KMS-11 (cell line): ENCODE results near the gene CC2D2A.

Experiments
- H2AFZ ChIP-seq: fragments of 200-600 bp; sonication (generic); 2 replicates; pipeline ENCODE4 v1.6.1; 2016; ENCODE audit warnings: antibody characterized with exemption, mixed run types, low read depth
- H3K27ac ChIP-seq: fragments of 200-600 bp; sonication (generic); 2 replicates; pipeline ENCODE4 v1.6.1; 2016; ENCODE audit warnings: mild to moderate bottlenecking, mixed run types
- H3K27me3 ChIP-seq: fragments of 200-600 bp; sonication (generic); 2 replicates; pipeline ENCODE4 v1.6.1; 2017; ENCODE audit warnings: mild to moderate bottlenecking, low read depth, mixed run types, moderate library complexity; ENCODE audit not compliant: insufficient read depth
- H3K36me3 ChIP-seq: fragments of 200-600 bp; sonication (generic); 2 replicates; pipeline ENCODE4 v1.6.1; 2017; ENCODE audit warnings: mild to moderate bottlenecking, mixed run types; ENCODE audit not compliant: insufficient read depth
- H3K4me1 ChIP-seq: fragments of 200-600 bp; sonication (generic); 2 replicates; pipeline ENCODE4 v1.6.1; 2016; ENCODE audit warnings: mild to moderate bottlenecking, low read depth, mixed run types; ENCODE audit not compliant: poor library complexity, severe bottlenecking
- H3K4me2 ChIP-seq: fragments of 200-600 bp; sonication (generic); 2 replicates; pipeline ENCODE4 v1.7.0; 2016; ENCODE audit warnings: mild to moderate bottlenecking, mixed run types
- H3K4me3 ChIP-seq: fragments of 200-600 bp; sonication (generic); IDR thresholded peaks from 2 replicates; pipeline ENCODE4 v1.6.1; 2017; ENCODE audit warnings: low read depth, low read length, mixed read lengths; ENCODE audit not compliant: insufficient read depth
- H3K79me2 ChIP-seq: fragments of 200-600 bp; sonication (generic); 2 replicates; pipeline ENCODE4 v1.6.1; 2016; ENCODE audit warnings: low read depth, mixed run types; ENCODE audit not compliant: insufficient read depth
- H3K9ac ChIP-seq: fragments of 200-600 bp; sonication (generic); 2 replicates; pipeline ENCODE4 v1.6.1; 2016; ENCODE audit warnings: mild to moderate bottlenecking, mixed run types
- H4K20me1 ChIP-seq: fragments of 200-600 bp; sonication (generic); 2 replicates; pipeline ENCODE4 v1.6.1; 2016; ENCODE audit warnings: mild to moderate bottlenecking, mixed run types; ENCODE audit not compliant: insufficient read depth
- TF ChIP-seq, protein P1 (sequence below): fragments of 200-600 bp; sonication (generic); conservative IDR thresholded peaks from 2 replicates; pipeline ENCODE4 v1.6.1; 2017; ENCODE audit warnings: low read depth, mild to moderate bottlenecking, antibody characterized with exemption, low read length, moderate library complexity, mixed read lengths

The CC2D2A gene

DNA sequence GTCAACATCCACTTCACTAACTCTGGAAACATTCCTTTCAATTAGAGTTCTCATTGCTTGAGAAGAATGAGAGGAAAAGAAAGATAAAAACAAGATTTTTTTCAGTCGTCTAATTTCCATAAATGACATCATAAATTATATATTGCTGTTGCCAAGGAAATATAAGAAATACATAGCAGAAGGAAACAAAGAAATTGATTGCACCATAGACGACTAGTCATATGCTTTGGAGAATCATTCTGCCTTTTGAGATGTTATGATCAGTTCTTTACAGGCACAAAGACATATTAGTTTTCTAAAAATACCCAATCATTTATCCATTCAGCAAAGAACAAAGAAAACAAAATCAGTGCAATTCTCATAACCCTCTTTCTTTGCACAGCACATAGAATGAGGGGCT lies 42.5 kb upstream of the CC2D2A start:
- Histone ChIP-seq H3K4me2 (no peak overlapping the region), H3K27me3 (no peaks in the 10 kb centered on the region), H3K4me3 (no peak overlapping the region), H3K4me1 (no peaks in the 10 kb centered on the region), H3K36me3 (no peaks in the 10 kb centered on the region), H3K27ac (no peak overlapping the region), H3K79me2 (no peaks in the 10 kb centered on the region), H2AFZ (no peak overlapping the region), H3K9ac (no peak overlapping the region), H4K20me1 (no peaks in the 10 kb centered on the region)
- TF ChIP-seq, protein P1, sequence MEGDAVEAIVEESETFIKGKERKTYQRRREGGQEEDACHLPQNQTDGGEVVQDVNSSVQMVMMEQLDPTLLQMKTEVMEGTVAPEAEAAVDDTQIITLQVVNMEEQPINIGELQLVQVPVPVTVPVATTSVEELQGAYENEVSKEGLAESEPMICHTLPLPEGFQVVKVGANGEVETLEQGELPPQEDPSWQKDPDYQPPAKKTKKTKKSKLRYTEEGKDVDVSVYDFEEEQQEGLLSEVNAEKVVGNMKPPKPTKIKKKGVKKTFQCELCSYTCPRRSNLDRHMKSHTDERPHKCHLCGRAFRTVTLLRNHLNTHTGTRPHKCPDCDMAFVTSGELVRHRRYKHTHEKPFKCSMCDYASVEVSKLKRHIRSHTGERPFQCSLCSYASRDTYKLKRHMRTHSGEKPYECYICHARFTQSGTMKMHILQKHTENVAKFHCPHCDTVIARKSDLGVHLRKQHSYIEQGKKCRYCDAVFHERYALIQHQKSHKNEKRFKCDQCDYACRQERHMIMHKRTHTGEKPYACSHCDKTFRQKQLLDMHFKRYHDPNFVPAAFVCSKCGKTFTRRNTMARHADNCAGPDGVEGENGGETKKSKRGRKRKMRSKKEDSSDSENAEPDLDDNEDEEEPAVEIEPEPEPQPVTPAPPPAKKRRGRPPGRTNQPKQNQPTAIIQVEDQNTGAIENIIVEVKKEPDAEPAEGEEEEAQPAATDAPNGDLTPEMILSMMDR: no peak

DNA sequence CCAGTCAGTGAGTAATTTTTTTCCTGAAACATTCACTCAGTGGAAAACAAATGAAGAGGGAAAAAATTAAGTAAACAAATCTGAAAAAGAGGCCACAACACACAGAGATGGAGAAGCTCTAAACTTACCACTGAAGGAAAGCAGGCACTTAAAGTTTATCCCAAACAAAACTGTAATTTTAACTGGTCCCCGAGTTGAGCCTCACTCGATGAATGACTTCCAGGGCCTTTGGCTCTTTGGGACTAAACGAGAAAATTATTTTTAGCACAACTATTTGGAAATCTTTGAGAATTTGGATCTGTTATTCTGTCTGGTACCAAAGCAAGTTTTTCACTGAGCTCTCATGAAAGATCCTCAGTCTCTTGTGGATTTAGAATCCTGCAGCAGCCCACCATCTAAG lies 42.0 kb upstream of the CC2D2A start, which contains the start of gene C1QTNF7:
Gene C1QTNF7 (plus strand): TSS at position 333 of the 400 bp plus-strand sequence. CDS start 7,711 bp downstream, outside the sequence.
- Histone ChIP-seq H3K4me2 (no peak within 1 kb of the TSS), H3K79me2 (no peaks in the 10 kb centered on the region), H4K20me1 (no peaks in the 10 kb centered on the region), H3K36me3 (no peaks in the 10 kb centered on the region), H2AFZ (no peak within 1 kb of the TSS), H3K27me3 (no peaks in the 10 kb centered on the region), H3K9ac (no peak within 1 kb of the TSS), H3K4me3 (no peak within 1 kb of the TSS), H3K4me1 (no peaks in the 10 kb centered on the region), H3K27ac (no peak within 1 kb of the TSS)
- TF ChIP-seq, protein P1: no peak

DNA sequence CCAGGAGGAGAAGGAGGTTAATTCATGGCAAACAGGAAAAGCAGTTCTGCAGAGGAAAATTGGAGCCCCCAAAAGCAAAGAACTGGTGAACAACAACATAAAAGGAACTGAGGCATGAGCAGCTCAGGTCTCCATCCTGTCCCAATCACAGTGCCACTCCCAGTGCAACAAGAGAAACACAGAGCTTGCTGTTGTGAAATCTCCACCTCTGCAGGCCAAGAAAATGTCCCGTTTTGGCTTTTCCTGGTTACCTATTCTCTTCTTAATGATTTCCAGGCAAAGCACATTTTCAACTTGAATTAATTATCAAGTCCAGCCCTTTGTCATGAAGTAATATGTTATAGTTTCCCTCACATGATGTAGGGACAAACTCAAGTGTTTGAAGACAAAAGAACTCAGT lies 41.1 kb upstream of the CC2D2A start:
- Histone ChIP-seq H3K36me3 (no peaks in the 10 kb centered on the region), H3K4me2 (no peak overlapping the region), H3K4me3 (no peak overlapping the region), H3K27me3 (no peaks in the 10 kb centered on the region), H3K27ac (no peak overlapping the region), H3K9ac (no peak overlapping the region), H4K20me1 (no peaks in the 10 kb centered on the region), H2AFZ (no peak overlapping the region), H3K79me2 (no peaks in the 10 kb centered on the region), H3K4me1 (no peaks in the 10 kb centered on the region)
- TF ChIP-seq, protein P1: no peak

DNA sequence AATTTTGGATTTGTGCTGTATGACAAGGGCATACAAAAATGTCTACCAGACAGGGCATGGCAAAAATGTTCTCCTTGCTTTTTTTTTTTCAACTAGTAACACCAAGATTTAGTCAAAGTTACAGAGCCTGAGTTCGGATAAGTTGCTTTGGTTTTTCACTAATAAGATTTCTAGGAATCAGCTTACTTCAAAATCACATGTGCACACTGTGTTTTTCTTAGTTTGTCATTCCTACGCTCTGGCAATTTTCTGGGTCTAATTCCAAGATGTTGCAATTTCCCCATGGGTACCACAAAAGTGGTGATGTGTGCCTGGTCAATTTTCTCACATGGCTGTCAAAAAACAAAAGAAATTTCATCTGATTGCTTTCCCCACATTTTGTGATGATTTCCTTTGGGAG lies 35.6 kb upstream of the CC2D2A start:
- H3K27ac ChIP-seq: no peak overlapping the region
- H3K9ac ChIP-seq: no peak overlapping the region
- no peak overlapping the region for H3K4me2 ChIP-seq
- H3K79me2 ChIP-seq: no peaks in the 10 kb centered on the region
- TF ChIP-seq, protein P1: no peak
- H3K4me3 ChIP-seq: no peak overlapping the region
- no peaks in the 10 kb centered on the region for H4K20me1 ChIP-seq
- H3K27me3 ChIP-seq: no peaks in the 10 kb centered on the region
- H2AFZ ChIP-seq: no peak overlapping the region
- H3K4me1 ChIP-seq: no peaks in the 10 kb centered on the region
- no peaks in the 10 kb centered on the region for H3K36me3 ChIP-seq
